ENCODE measurements around the gene GALNT9.

GRCh38 chr12:132199526-132200319 lies 129.7 kb downstream of the GALNT9 start:
- no peak for TF ChIP-seq TARDBP (IDR thresholded peaks at IDR 0.05)
- TF ChIP-seq SP1 (IDR thresholded peaks at IDR 0.05) = no peak
- TF ChIP-seq ELF4 (IDR thresholded peaks at IDR 0.05) = no peak
- no peak for TF ChIP-seq CTBP1 (IDR thresholded peaks at IDR 0.05; ENCODE audit: borderline replicate concordance)
- no peak for TF ChIP-seq ZNF384 (IDR thresholded peaks at IDR 0.05)

Measured in HEK293T (cell line).